Hepatocyte (in vitro differentiated cells): ENCODE data around the gene SNCG. TPM values are rescaled to one million over a fixed set of nuclear protein-coding genes. Genes with fewer than 3 reads are reported as not detected.
"Not testable (repeated sequence)": the region's sequence is repeated elsewhere in the genome, so short reads cannot be mapped to it uniquely, and the experiment has no call there.

Source experiments
- DNase-seq: peaks from one replicate; pipeline ENCODE4 v3.0.0-alpha.2; 2016; ENCODE audit warnings: low spot score
- H2AFZ ChIP-seq: fragments of 200-600 bp; sonication (generic); 2 replicates; pipeline ENCODE4 v1.6.0; 2016; ENCODE audit warnings: antibody characterized with exemption, mild to moderate bottlenecking
- H3K27ac ChIP-seq: fragments of 200-600 bp; sonication (generic); 2 replicates; pipeline ENCODE4 v1.5.1; 2016; ENCODE audit warnings: mild to moderate bottlenecking
- H3K27me3 ChIP-seq: fragments of 200-600 bp; sonication (generic); 2 replicates; pipeline ENCODE4 v1.6.1; 2016
- H3K36me3 ChIP-seq: fragments of 200-600 bp; sonication (generic); replicated peaks from 2 replicates; pipeline ENCODE4 v1.5.1; 2016; ENCODE audit warnings: low read depth; ENCODE audit not compliant: insufficient read depth
- H3K4me1 ChIP-seq: fragments of 200-600 bp; sonication (generic); 2 replicates; pipeline ENCODE4 v1.5.1; 2016; ENCODE audit warnings: mild to moderate bottlenecking, moderate library complexity; ENCODE audit not compliant: insufficient read depth
- H3K4me2 ChIP-seq: fragments of 200-600 bp; sonication (generic); 2 replicates; pipeline ENCODE4 v1.6.0; 2016
- H3K4me3 ChIP-seq: fragments of 200-600 bp; sonication (generic); 2 replicates; pipeline ENCODE4 v1.5.1; 2016; ENCODE audit warnings: mild to moderate bottlenecking
- H3K79me2 ChIP-seq: fragments of 200-600 bp; sonication (generic); 2 replicates; pipeline ENCODE4 v1.6.0; 2017; ENCODE audit warnings: mild to moderate bottlenecking
- H3K9me2 ChIP-seq: fragments of 200-600 bp; sonication (generic); replicated peaks from 2 replicates; pipeline ENCODE4 v1.6.0; 2017; ENCODE audit warnings: mild to moderate bottlenecking; ENCODE audit not compliant: insufficient read depth
- H3K9me3 ChIP-seq: fragments of 200-600 bp; sonication (generic); 2 replicates; pipeline ENCODE4 v1.5.1; 2016; ENCODE audit warnings: low read depth, mild to moderate bottlenecking
- H4K20me1 ChIP-seq: fragments of 200-600 bp; sonication (generic); 2 replicates; pipeline ENCODE4 v1.6.0; 2016; ENCODE audit warnings: mild to moderate bottlenecking; ENCODE audit not compliant: insufficient read depth, poor library complexity, severe bottlenecking
- CTCF ChIP-seq: fragments of 200-600 bp; sonication (generic); IDR thresholded peaks from 2 replicates; pipeline ENCODE4 v1.5.1; 2016; ENCODE audit warnings: antibody characterized with exemption, mild to moderate bottlenecking; ENCODE audit not compliant: poor library complexity
- EZH2 ChIP-seq: fragments of 200-600 bp; sonication (generic); IDR thresholded peaks from 2 replicates; pipeline ENCODE4 v1.6.1; 2016; ENCODE audit warnings: antibody characterized with exemption, mild to moderate bottlenecking, borderline replicate concordance
- EZH2phosphoT487 ChIP-seq: fragments of 200-600 bp; sonication (generic); IDR thresholded peaks from one replicate; pipeline ENCODE4 v1.6.1; 2018; ENCODE audit warnings: antibody characterized with exemption, mild to moderate bottlenecking, low read depth, moderate library complexity; ENCODE audit not compliant: unreplicated experiment, severe bottlenecking
- WGBS: methylation state at CpG from one replicate; pipeline ENCODE4 v1.1.6; 2016; ENCODE audit warnings: low lambda C conversion rate; ENCODE audit errors: missing lambda C conversion rate; 5-methylcytosine and 5-hydroxymethylcytosine counted together
- polyA plus RNA-seq: library from polyadenylated mRNA; unstranded; fragments of >200 nt; fragmentation: Nextera tagmentation; extraction: Ambion mirVana; gene quantifications from 2 replicates; pipeline ENCODE4 v1.2.1, GENCODE V29; 2016
- total RNA-seq: library from RNA; depleted of rRNA; stranded (reverse); fragments of >200 nt; gene quantifications from 2 replicates; pipeline ENCODE4 v1.2.3, GENCODE V29; 2014

SNCG gene
- total and polyA plus RNA-seq, 2 experiments from 2014 or later = 12.1 to 18.5 TPM

DNA sequence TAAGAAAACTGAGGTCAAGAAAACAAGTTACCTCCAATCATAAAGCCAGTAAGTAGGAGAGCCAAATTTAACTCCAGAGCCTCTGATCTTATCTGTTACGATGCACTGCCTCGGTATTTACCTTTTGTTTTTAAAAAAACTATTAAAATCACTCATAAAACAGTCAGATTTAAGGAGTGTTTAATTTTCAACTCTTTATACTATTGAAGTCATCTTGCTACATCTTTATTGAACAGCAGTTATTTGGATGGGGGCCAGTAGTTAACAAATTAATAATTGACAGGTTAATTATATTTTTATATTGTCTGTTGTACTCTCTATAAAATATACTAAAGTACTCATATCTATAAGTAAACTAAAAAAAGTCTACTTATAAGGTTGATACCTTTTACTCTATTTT lies 34.5 kb downstream of the SNCG start:
- no peaks in the 10 kb centered on the region for H3K27me3 ChIP-seq
- H3K9me3 ChIP-seq = no peaks in the 10 kb centered on the region
- H3K79me2 ChIP-seq = no peaks in the 10 kb centered on the region
- H4K20me1 ChIP-seq = no peaks in the 10 kb centered on the region
- no peaks in the 10 kb centered on the region for H3K36me3 ChIP-seq
- H3K4me2 ChIP-seq = no peak overlapping the region
- no peak overlapping the region for H3K27ac ChIP-seq
- no peak for DNase-seq
- H3K4me1 ChIP-seq = no peaks in the 10 kb centered on the region
- no peak overlapping the region for H3K4me3 ChIP-seq
- H3K9me2 ChIP-seq = no peaks in the 10 kb centered on the region
- WGBS = 73% methylated on average over 2 of the region's 2 CpGs
- TF ChIP-seq EZH2 = no peak
- TF ChIP-seq EZH2phosphoT487 = no peak
- no peak for TF ChIP-seq CTCF
- no peak overlapping the region for H2AFZ ChIP-seq

- not testable (repeated sequence) for H3K4me1 ChIP-seq, H3K9me2 ChIP-seq, H3K4me2 ChIP-seq, H3K4me3 ChIP-seq, H3K27me3 ChIP-seq, H3K9me3 ChIP-seq, H3K79me2 ChIP-seq, H4K20me1 ChIP-seq, H2AFZ ChIP-seq, H3K36me3 ChIP-seq, H3K27ac ChIP-seq, DNase-seq
- 73% methylated on average over 6 of the region's 6 CpGs for WGBS
Observed at GRCh38 chr10:86999802-87000403, 41.5 kb downstream of the SNCG start.

GRCh38 chr10:87000491-87000890 lies 42.1 kb downstream of the SNCG start:
- 81% methylated on average over 3 of the region's 3 CpGs for WGBS
- no peak for TF ChIP-seq CTCF
- TF ChIP-seq EZH2phosphoT487 = no peak
- no peak for TF ChIP-seq EZH2
- H3K4me2 ChIP-seq = no peak overlapping the region
- H3K4me1 ChIP-seq = no peaks in the 10 kb centered on the region
- H3K4me3 ChIP-seq = no peak overlapping the region
- no peaks in the 10 kb centered on the region for H3K9me3 ChIP-seq
- H3K27ac ChIP-seq = no peak overlapping the region
- no peak for DNase-seq
- H2AFZ ChIP-seq = no peak overlapping the region
- no peaks in the 10 kb centered on the region for H3K79me2 ChIP-seq
- H3K36me3 ChIP-seq = no peaks in the 10 kb centered on the region
- no peaks in the 10 kb centered on the region for H3K9me2 ChIP-seq
- no peaks in the 10 kb centered on the region for H4K20me1 ChIP-seq
- H3K27me3 ChIP-seq = no peaks in the 10 kb centered on the region

GRCh38 chr10:87007124-87007523 lies 48.7 kb downstream of the SNCG start:
- not testable (repeated sequence) for H3K4me2 ChIP-seq, H3K36me3 ChIP-seq, H2AFZ ChIP-seq, H3K27ac ChIP-seq, H3K4me1 ChIP-seq, H3K9me2 ChIP-seq, DNase-seq, H3K9me3 ChIP-seq, H3K27me3 ChIP-seq, H3K79me2 ChIP-seq, H4K20me1 ChIP-seq, H3K4me3 ChIP-seq
- 50% methylated on average over 1 of the region's 1 CpG for WGBS

- not testable (repeated sequence) for H3K36me3 ChIP-seq, H2AFZ ChIP-seq, H3K4me1 ChIP-seq, H3K9me3 ChIP-seq, H3K79me2 ChIP-seq, H3K27me3 ChIP-seq, H3K9me2 ChIP-seq, H3K4me2 ChIP-seq, H3K27ac ChIP-seq, H4K20me1 ChIP-seq, DNase-seq, H3K4me3 ChIP-seq
- WGBS = 70% methylated on average over 6 of the region's 6 CpGs
Observed at GRCh38 chr10:87007674-87008073, 49.3 kb downstream of the SNCG start.

DNA sequence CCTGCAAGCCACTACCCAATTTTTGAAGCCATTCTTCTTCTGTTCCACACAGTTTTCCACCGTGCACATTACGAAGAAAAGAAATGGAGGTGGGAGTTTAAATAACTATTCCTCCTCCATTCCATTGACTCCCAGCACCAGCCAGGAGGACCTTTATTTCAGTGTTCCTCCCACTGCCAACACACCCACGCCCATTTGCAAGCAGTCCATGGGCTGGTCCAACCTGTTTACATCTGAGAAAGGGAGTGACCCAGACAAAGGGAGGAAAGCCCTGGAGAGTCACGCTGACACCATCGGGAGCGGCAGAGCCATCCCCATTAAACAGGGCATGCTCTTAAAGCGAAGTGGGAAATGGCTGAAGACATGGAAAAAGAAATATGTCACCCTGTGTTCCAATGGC lies 49.9 kb downstream of the SNCG start:
- DNase-seq, H3K27ac ChIP-seq, H3K27me3 ChIP-seq, H4K20me1 ChIP-seq, H3K36me3 ChIP-seq, H2AFZ ChIP-seq, H3K4me2 ChIP-seq, H3K79me2 ChIP-seq, H3K4me1 ChIP-seq, H3K9me3 ChIP-seq, H3K4me3 ChIP-seq, H3K9me2 ChIP-seq: not testable (repeated sequence)
- WGBS = 92% methylated on average over 7 of the region's 7 CpGs

- DNase-seq, H3K4me1 ChIP-seq, H3K79me2 ChIP-seq, H2AFZ ChIP-seq, H3K27me3 ChIP-seq, H3K9me3 ChIP-seq, H4K20me1 ChIP-seq, H3K27ac ChIP-seq, H3K9me2 ChIP-seq, H3K36me3 ChIP-seq, H3K4me2 ChIP-seq, H3K4me3 ChIP-seq: not testable (repeated sequence)
- 96% methylated on average over 16 of the region's 18 CpGs for WGBS
Observed at GRCh38 chr10:87009134-87009696, 50.8 kb downstream of the SNCG start.
